Measurements from ENCODE around the gene CLIC3. TPM values are rescaled to one million over a fixed set of nuclear protein-coding genes. Genes with fewer than 3 reads are reported as not detected.
A peak's percentile ranks its signal among the peaks of the same experiment; 100 is the strongest.
"Not testable (repeated sequence)": the region's sequence is repeated elsewhere in the genome, so short reads cannot be mapped to it uniquely, and the experiment has no call there.

CLIC3 gene
- total RNA-seq, 4 donors from 2014 or later, result 0.36 TPM; not detected in 3

- no peaks in the 10 kb centered on the region for H3K9me3 ChIP-seq
- ATAC-seq (peak; percentile 73 to 93), DNase-seq (peak; percentile 55 to 66)
- peaks cover 0 to 5% of the 10 kb centered on the region in 2 donors for H3K36me3 ChIP-seq
- H3K27ac ChIP-seq, result no peak overlapping the region
- peaks cover 0 to 3% of the 10 kb centered on the region in 2 donors for H3K4me1 ChIP-seq
- intact Hi-C loops (cut with DNase I; ENCODE audit: low total_unique reads) (loop anchor here (1.0 kb wide), 1 partner anchor 248 kb away; no protein-coding TSS in a partner anchor), in situ Hi-C loops (cut with MboI; ENCODE audit: low sequenced_read_pairs in 4 of 4) (loop anchor here (5.0 to 10.0 kb wide), 3 partner anchors 90 to 250 kb away; partner anchors contain the start of genes C8G (in 1 of the 4) and FBXW5 (in 1 of the 4))
- peaks cover 0 to 6% (median 0%) of the 10 kb centered on the region in 3 donors for H3K27me3 ChIP-seq
- no peak overlapping the region for H3K4me3 ChIP-seq
- TF ChIP-seq CTCF (IDR thresholded peaks at IDR 0.05 in 4 of 5, conservative IDR thresholded peaks at IDR 0.05 in 1 of 5) (peak; percentile 81 to 96 (median 91)), POLR2A (IDR thresholded peaks at IDR 0.05) (no peak)
Observed at GRCh38 chr9:137034709-137035506, 38.5 kb upstream of the CLIC3 start.

DNA sequence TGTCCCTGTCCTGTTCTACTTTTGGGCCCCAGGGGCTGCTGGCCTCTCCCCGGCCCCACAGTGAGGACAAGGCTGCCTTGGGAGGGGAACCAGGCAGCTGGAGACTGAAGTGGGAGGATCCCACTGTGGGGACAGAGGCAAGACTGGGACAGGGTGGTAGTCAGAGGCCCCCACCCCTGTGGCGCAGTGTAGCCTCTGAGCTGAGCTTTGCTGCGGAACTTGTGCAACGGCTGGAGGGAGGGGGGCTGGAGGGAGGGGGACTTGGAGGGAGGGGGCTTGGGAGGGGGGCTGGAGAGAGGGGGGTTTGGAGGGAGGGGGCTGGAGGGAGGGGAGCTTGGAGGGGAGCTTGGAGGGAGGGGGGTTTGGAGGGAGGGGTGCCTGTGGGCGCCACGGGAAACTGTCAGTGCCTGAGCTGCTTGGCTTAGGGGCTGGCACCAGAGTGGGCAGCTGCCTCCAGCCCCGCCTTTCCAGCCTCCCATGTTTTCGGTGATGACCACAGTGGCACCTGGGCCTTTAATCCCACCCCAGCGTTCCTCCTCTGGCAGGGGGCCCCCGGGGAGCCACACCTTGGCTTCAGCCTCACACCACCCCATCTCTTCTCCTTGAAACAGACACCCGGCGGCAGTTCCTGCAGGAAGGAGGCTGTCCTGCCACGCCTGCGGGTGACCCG is 37.8 kb upstream of the CLIC3 start:
- peak overlapping the region in 1 of 4 donors; percentile 12 for H3K4me3 ChIP-seq
- H3K9me3 ChIP-seq, result no peaks in the 10 kb centered on the region
- H3K4me1 ChIP-seq, result peaks cover 2 to 5% of the 10 kb centered on the region in 2 donors
- no peaks in the 10 kb centered on the region for H3K36me3 ChIP-seq
- H3K27ac ChIP-seq, result no peak overlapping the region
- TF ChIP-seq POLR2A (IDR thresholded peaks at IDR 0.05) (no peak), CTCF (IDR thresholded peaks at IDR 0.05 in 4 of 5, conservative IDR thresholded peaks at IDR 0.05 in 1 of 5) (no peak)
- no peak for DNase-seq
- intact Hi-C loops (cut with DNase I; ENCODE audit: low total_unique reads) (no loop called here), in situ Hi-C loops (cut with MboI; ENCODE audit: low sequenced_read_pairs in 4 of 4) (loop anchor here in 3 of 4 donors (5.0 to 10.0 kb wide), 3 partner anchors 89 to 249 kb away; partner anchors contain the start of genes C8G (in 1 of the 3) and FBXW5 (in 1 of the 3))
- ATAC-seq, result no peak
- H3K27me3 ChIP-seq, result peaks cover 0 to 6% (median 0%) of the 10 kb centered on the region in 3 donors

DNA sequence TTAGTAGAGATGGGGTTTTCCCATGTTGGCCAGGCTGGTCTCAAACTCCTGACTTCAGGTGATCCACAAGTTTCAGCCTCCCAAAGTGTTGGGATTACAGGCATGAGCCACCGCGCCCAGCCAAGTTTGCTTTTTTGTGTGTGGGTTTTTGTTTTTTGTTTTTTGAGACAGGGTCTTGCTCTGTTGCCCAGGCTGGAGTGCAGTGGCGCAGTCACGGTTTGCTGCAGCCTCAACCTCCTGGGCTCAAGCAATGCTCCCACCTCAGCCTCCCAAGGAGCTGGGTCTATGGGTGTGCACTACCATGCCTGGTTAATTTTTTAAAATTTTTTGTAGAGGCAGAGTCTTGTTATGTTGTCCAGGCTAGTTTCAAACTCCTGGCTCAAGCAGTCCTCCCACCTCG is 37.1 kb upstream of the CLIC3 start:
- H3K9me3 ChIP-seq; ATAC-seq; H3K27ac ChIP-seq; H3K27me3 ChIP-seq; H3K36me3 ChIP-seq; intact Hi-C loops (cut with DNase I; ENCODE audit: low total_unique reads); DNase-seq: not testable (repeated sequence)
- Histone ChIP-seq H3K4me1 (peaks cover 9 to 12% of the 10 kb centered on the region in 2 donors), H3K4me3 (peak overlapping the region in 1 of 4 donors; percentile 12)
- in situ Hi-C loops (cut with MboI; ENCODE audit: low sequenced_read_pairs in 4 of 4), result loop anchor here in 3 of 4 donors (5.0 to 10.0 kb wide), 3 partner anchors 89 to 249 kb away; partner anchors contain the start of genes C8G (in 1 of the 3) and FBXW5 (in 1 of the 3)

DNA sequence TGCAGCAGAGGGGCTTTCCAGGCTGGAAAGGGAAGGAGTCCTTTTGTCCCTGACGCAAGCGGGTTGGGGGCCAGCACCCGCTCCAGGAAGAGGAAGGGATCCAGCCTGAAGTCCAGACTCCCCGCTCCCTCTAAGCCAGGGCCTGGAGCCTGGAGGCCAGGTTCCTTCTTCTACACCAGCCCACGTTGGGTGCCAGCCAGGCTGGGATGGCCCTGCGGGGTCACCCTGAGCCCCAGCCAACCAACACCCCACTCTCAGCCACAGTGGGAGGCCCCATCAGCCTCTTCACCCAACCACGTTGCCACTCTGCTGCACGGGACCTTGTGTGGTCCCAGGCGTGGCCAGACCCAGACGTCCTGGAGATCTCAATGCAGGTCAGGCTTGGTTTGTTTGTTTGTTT is 36.5 kb upstream of the CLIC3 start:
- H3K36me3 ChIP-seq, result no peaks in the 10 kb centered on the region
- H3K4me3 ChIP-seq, result peak overlapping the region in 1 of 4 donors; percentile 12
- DNase-seq (peak; percentile 35 to 53), ATAC-seq (no peak)
- intact Hi-C loops (cut with DNase I; ENCODE audit: low total_unique reads), result no loop called here
- no peaks in the 10 kb centered on the region for H3K9me3 ChIP-seq
- TF ChIP-seq CTCF (IDR thresholded peaks at IDR 0.05 in 4 of 5, conservative IDR thresholded peaks at IDR 0.05 in 1 of 5) (no peak), POLR2A (IDR thresholded peaks at IDR 0.05) (no peak)
- peaks cover 0 to 6% (median 0%) of the 10 kb centered on the region in 3 donors for H3K27me3 ChIP-seq
- H3K27ac ChIP-seq, result no peak overlapping the region
- in situ Hi-C loops (cut with MboI; ENCODE audit: low sequenced_read_pairs in 4 of 4), result loop anchor here in 3 of 4 donors (5.0 to 10.0 kb wide), 3 partner anchors 88 to 248 kb away; partner anchors contain the start of genes C8G (in 1 of the 3) and FBXW5 (in 1 of the 3)
- peaks cover 11 to 13% of the 10 kb centered on the region in 2 donors for H3K4me1 ChIP-seq
